Left forelimb (tissue), 1 donor: ENCODE results near the gene CRKL.

Experiments used
- DNase-seq: peaks from one replicate; pipeline ENCODE4 v3.0.0-alpha.2; 2018; ENCODE audit warnings: low spot score

The CRKL gene

DNA sequence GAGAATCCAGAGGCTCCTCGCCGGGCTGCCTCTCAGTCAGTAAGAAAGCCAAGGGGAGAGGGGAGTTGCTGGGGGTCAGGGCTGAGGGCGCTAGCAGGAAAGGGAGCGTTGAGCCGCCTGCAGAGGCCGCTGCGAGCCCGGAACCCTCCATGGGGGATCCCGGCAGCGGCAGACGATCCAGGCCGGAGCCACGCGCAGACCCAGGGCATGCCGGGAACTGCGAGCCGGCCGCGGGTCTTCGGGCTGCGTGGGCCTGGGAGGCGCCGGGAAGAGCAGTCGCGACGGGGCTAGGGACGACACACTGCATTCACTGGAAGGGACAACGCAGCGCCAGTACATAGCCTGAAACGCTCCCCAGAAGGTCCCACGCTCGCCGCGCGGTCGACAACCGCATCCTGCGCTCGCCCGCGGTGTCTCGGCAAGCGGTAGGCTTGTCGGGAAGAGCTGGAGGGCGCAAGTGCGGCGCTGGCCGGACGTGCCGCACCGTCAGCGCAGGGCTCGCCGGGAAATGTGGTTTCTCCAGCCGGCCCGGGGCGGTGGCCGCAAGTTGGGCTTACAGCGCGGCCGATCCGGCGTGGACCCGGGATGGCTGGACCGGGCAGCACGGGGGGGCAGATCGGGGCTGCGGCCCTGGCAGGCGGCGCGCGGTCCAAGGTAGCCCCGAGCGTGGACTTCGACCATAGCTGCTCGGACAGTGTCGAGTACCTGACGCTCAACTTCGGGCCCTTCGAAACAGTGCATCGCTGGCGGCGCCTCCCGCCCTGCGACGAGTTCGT, 64.8 kb downstream of the CRKL start, which contains the start of gene LZTR1:
Gene LZTR1, plus strand, starts transcription at position 511 of the 776 bp plus-strand sequence. Its CDS starts 75 bp downstream, at position 586.
- DNase-seq = peak; percentile 90

DNA sequence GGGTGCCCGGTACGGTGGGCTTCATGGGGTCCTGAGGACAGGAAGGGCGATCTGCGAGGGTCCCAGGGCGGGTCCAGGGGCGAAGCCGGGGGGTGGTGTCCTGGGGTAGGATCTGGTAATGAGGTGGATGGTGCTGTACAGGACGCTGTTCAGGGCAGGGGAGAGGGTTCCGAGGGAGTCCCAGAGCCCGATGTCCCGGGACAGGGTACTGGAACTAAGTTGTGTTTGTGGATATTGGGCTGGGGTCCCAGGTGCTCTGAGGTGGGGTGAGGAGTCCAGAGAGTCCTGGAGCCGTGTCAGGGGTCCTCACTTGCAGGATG, 65.3 kb downstream of the CRKL start:
- no peak for DNase-seq

DNA sequence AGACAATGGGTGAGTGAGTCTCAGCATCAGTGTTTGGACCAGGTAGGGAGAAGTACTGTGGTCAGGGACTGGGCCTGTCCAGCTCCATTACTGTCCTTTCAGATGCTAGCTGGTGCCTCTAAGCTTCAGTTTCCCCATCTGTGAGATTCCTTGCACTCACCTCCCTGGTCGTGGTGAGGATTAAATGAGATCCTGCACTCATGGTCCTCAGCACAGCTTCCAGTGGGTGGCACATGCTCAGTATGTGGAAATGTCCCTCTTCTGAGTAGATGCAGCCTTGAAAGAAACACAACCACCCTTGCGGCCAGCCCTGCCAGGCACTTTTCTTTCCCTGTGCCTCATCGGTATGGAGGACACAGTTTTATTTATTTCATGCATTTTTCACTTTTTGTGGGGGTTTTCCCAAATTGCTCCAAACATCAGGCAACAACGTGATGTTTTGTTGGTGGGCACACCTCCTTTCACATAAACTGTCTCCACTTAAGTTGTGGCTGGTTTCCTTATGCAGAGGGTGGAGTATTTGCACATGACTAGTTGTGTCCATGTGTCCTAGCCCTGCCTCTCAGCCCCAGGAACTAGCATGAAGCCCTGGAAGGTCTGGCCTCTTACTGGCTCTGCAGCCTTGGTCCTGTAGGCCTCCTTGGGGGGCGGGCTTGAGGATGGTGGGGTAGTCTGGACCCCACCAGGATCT, 66.0 kb downstream of the CRKL start:
- no peak for DNase-seq

DNA sequence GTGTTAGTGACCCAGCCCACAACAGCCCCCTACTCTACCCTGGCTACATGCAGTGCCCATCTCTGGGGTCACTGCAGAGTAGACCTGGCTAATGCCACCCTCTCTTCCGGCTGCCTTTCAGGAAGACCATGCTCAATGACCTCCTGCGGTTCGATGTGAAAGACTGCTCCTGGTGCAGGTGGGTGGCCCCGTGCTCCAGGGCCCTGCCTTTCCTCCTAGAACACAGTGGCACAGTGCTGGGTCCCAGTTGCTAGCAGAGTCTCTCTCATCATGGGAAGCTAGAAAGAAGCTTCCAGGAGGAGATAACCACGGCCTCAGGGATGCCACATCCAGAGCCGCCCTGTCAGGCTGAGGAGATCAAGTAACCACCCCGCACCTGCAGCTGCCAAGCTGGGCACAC, 68.5 kb downstream of the CRKL start:
- DNase-seq = no peak

DNA sequence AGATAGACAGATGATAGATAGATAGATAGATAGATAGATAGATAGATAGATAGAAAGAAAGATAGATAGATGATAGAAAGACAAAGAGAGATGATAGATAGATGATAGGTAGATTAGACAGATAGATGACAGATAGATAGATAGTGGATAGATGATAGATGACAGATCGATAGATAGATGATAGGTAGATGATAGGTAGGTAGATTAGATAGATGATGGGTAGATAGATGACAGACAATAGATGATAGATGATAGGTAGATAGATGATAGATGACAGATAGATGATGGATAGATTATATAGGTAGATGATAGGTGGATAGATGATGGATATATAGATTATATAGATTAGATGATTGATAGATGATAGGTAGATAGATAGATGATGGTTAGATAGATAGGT, 69.2 kb downstream of the CRKL start:
- DNase-seq = no peak

DNA sequence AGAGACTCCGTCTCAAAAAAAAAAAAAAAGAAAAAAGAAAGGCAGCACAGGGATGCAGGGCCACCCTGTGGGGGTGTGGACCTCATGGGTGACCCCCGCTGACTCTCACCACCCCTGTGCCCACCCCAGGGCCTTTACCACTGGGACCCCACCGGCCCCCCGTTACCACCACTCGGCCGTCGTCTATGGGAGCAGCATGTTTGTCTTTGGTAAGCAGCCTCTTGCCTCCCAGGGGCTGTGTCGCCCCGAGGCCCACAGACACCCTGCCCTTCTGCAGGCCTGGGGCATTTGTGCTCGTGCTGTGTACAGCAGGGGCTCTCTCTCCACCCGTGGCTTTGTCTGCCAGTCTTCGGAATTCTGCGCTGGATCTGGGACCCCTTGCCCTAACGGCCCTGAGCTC, 70.2 kb downstream of the CRKL start:
- DNase-seq = no peak

DNA sequence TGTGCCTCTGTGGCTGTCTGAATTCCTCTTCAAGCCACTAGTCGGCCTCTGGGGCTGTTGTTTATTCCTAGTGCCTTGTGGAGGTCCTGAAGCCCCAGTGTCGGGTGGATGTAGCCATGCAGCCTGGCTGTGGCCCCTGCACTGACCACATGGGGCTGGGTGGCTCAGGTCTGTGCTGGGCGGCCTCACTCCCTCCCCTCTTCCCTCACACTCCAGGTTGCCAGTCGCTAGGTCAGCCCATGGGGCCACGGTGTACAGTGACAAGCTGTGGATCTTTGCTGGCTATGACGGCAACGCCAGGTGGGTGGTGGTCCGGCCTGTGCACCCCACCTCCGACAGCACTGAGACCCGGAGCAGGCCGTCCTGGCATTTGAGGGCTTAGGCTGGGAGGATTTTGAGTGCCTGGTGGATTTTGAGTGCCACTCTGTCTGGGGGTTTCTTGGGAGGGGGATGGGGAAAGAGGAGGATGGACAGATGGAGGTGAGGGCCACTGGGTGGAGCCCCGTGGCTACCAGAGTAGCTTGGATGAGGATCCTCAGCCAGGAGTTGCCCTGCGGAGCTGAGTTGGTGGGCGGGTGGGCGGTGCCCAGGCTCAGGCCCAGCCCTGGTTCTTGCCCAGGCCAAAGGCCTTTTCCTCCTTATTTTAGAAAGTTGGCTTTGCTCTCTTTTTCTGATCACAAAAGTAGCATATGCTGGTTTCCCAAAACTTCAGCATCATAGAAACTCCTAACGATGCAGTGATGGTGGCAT, 71.5 kb downstream of the CRKL start:
- no peak for DNase-seq

DNA sequence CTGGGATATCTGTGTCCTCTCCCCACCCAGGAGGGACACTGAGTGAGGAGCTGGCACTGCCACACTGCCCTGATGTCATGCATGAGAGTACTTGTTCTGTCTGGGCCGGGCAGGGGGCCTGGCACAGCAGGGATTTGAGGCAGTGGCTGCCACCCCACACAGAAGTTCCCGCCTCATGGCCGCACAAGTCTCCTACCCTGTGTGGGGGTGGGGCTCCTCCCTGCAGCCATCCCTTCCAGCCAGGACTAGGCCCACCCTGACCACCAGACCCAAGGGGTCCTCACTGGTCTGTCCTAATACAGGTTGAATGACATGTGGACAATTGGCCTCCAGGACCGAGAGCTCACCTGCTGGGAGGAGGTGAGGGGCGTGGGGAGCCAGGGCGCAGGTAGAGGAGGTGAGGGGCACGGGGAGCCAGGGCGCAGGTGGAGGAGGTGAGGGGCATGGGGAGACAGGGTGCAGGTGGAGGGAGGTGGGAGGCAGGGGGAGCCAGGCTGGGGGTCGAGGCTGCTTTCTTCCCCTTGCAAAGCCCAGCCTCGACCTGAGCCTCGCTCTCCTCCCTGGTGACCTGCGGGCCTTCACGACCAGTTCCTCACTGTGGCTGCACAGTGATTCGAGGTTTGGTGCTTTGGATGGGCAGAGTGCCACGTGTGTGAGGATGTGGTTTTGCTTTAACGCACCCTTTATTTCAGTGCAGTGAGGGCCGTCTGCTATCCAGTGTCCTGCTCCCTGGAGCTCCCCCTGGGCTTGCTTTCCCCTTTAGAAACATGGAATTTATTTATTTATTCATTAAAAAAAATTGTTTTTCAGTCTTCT, 72.3 kb downstream of the CRKL start:
- no peak for DNase-seq

DNA sequence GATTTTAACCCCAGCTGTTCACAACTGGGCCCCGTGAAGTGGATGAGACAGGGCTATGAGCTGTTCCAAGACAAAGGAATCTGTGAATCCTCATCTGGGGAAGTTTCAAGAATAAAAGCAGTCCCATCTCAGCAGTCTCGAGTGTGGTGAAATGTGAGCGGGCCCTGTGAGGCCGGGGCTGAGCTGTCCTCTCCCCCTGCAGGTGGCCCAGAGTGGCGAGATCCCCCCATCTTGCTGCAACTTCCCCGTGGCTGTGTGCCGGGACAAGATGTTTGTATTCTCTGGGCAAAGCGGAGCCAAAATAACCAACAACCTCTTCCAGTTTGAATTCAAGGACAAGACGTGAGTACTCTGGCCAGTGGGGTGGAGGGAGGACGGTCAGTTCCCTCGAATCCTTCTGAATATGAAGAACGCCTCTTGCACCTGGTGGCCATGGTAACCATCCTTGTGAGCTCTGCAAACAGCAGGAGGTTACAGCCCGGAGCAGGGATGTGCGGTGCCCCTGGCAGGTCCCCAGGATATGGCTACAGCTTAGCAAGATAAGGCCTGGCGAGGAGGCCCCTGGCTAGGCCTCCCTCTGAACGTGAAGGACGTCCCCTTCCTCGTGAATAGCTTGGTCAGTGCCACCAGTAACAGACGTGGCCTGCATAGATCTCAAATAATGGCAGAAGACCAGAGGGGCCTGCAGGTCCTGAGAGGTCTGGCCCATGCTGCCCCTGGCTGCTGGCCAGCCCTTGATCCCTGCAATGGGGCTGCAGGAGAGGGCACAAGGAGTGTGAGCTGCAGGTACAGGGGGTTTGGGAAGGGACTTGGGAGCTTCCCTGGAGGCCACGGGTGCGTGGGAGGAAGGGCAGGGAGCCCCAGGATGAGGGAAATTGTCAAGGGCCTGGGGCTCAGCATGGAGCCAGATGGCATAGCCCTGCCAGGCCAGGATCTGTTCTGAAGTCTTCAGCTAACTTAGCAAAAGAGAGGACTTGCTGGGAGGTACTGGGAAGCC, 73.3 kb downstream of the CRKL start:
- DNase-seq = no peak

DNA sequence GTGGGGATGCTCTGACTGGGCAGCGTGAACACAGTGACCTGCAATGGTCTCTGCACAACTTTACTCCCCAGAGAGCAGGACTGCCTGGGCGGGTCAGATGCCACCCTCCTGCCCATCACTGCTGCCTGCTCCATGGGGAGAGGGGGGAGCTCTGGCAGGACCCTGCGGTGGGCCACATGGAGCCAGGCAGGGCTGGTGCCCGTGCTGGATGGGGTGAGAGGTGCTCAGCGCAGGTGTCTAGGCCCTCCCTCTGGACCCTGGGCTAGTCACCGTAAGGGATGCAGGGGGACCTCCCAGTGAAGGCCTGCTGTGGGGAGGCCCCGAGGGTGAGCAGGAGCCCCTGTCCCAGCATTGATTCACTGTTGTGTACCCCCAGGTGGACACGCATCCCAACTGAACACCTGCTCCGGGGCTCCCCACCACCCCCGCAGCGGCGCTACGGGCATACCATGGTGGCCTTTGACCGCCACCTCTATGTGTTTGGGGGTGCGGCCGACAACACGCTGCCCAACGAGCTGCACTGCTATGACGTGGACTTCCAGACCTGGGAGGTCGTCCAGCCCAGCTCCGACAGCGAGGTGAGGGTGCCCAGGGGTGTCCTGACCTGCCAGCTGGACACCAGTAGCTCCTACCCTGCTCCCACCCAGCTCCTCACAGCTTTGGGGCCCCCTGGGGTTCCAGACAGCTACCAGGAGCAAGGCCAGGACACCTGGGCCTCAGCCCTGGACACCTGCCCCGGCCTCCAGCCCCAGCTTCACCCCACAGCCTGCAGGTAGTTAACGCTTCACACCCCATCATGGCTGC, 74.2 kb downstream of the CRKL start:
- no peak for DNase-seq

DNA sequence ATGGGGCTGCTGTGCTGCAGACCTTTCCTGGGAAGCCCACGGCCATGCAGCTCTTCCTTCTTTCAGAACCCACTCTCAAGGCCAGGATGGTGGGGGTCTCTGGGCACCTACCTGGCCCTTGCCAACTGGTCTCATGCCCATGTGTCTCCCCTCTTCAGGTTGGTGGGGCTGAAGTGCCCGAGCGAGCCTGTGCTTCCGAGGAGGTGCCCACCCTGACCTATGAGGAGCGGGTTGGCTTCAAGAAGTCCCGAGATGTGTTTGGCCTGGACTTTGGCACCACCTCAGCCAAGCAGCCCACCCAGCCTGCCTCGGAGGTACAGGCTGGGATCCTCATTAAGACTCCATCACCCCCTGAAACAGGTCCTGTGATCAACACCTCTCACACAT, 74.8 kb downstream of the CRKL start:
- DNase-seq = no peak

DNA sequence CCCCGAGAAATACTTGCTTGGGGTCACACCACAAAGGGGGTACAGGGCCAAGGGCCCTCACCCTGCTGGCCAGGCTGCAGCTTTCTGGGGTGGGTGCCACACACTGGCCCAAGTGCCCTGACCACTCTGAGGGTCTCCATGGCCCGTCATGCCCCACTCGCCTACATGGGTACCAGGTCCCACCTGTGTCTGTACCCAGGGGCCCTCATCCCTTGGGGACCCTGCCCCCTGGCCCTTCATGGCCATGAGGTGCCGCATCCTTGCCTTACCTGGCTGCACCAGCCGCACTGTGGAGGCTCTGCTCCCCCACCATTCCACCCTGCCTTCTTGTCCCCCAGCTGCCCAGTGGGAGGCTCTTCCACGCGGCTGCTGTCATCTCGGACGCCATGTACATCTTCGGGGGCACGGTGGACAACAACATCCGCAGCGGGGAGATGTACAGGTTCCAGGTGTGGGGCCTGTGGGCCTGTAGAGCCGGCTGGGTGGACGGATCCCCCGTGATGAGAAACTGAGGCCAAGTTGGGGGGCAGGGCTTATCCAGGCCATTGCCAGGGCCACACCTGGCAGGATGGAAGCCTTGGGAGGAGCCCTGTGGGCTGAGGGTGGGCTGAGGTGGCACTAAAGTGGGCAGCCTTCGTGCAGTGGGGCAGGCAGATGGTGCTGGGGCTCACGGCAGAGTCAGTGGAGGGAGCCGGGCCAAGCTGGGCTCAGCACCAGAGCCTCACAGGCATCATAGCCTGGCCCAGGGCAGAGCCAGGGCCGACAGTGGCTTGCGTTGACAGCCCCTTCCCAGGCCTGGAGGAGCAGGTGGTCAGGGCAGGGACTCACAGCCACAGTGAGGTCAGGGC, 75.5 kb downstream of the CRKL start:
- DNase-seq = no peak

DNA sequence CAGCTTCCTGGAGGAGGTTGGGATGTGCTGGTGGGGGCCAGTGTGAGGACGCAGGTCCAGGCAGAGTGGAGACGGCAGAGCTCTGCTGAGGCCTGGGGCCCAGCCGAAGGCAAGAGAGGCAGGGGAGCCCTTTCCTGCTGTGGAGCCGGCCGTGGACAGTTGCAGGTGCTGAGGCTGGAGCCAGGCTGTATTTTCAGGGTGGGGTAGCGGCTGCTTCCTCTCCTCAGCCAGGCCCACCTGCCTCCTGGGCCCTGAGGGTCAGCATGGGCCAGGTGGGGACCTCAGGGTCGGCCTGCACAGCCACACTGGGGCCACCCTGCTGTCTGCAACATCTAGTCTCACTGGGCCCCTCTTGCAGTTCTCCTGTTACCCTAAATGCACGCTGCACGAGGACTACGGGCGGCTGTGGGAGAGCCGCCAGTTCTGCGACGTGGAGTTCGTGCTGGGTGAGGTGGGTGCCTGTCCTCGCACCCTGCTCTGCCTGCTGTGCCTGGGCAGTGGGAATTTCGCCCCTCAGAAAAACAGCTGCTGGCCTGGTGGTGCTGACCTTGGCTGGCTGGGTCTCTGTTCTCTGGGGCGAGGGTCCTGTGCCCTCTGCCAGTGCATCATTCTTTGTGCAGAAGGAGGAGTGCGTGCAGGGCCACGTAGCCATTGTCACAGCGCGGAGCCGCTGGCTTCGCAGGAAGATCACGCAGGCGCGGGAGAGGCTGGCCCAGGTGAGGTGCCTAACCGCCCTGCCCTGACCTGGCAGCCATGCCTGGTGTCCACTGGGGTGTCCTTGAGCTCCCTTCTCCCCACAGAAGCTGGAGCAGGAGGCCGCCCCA, 76.3 kb downstream of the CRKL start:
- DNase-seq = no peak

DNA sequence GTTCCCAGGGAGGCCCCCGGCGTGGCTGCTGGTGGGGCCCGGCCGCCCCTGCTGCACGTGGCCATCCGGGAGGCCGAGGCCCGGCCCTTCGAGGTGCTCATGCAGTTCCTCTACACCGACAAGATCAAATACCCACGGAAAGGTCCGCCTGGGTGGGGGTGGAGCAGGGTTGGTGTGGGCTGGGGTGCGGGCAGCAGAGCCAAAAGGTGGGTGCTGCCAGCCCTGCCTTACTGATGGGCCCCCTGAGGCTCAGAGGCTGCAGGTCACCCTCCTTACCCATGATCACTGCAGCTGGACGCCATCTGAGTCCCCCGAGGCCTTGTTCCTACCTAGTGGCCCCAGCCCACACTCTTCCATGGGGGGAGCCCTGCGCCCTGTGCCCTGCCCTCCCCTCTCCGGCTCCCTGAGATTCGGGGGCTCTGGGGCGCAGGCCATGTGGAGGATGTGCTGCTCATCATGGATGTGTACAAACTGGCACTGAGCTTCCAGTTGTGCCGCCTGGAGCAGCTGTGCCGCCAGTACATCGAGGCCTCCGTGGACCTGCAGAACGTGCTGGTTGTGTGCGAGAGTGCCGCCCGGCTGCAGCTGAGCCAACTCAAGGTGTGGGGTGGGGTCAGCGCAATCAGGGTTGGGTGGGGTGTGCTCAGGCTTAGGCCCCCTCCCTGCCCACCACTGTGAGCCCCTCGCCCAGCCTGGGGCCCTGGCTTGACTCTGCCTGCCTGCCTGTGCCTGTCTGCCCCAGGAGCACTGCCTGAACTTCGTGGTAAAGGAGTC, 77.1 kb downstream of the CRKL start:
- no peak for DNase-seq

DNA sequence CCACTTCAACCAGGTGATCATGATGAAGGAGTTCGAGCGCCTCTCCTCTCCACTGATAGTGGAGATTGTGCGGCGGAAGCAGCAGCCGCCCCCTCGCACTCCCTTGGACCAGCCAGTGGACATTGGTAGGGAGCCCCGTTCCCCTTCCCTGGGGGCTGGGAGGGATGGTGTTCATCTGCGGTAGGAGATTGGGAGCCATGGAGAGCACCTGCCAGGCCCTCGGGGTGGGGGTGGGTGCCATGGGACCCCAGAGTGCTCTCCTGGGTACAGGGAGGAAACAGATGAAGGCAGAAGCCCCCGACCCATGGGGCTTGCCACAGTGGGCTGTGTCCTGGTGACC, 77.7 kb downstream of the CRKL start:
- no peak for DNase-seq

DNA sequence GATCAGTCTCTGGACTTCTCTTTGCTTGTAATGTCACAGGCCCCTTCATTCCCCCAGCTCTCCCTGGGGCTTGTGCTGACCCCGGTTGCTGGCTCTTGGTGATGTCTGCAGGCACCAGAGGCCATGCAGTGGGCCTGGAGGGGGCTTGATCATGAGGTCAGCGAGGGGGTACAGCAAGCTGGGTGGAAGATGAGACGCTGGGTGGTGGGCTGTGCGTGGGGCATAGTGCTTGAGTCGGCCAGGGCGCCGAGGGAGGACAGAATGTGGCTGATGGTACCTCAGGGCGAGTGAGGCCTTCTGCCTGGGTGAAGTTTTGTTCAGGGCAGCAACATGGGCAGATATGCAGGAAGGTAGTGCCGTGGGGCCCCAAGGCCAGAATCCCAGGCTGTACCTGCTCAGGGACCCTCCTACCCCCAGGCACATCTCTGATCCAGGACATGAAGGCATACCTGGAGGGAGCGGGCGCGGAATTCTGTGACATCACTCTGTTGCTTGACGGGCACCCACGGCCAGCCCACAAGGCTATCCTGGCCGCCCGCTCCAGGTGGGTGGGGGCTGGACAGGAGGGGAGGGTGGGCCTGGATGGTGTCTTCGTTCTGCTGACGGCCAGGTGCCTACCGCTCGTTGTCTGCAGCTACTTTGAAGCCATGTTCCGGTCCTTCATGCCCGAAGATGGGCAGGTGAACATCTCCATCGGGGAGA, 78.3 kb downstream of the CRKL start:
- no peak for DNase-seq

DNA sequence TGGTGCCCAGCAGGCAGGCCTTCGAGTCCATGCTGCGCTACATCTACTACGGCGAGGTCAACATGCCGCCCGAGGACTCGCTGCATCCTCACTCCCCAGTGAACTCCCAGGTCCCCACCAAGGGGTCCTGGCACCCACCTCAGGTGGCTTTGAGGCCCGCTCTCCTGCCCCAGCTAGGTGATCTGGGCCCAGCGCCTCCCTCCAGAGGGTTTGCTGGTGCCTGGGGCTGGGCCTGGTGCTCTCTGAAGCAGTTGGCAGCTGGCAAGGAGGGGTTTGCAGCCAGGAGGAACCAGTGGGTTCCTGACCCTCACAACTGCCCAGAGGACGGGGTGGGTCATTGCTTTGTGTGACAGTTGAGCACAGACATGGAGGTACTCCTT, 78.8 kb downstream of the CRKL start:
- no peak for DNase-seq
